ENCODE data around the gene MTRR.

MTRR gene

DNA sequence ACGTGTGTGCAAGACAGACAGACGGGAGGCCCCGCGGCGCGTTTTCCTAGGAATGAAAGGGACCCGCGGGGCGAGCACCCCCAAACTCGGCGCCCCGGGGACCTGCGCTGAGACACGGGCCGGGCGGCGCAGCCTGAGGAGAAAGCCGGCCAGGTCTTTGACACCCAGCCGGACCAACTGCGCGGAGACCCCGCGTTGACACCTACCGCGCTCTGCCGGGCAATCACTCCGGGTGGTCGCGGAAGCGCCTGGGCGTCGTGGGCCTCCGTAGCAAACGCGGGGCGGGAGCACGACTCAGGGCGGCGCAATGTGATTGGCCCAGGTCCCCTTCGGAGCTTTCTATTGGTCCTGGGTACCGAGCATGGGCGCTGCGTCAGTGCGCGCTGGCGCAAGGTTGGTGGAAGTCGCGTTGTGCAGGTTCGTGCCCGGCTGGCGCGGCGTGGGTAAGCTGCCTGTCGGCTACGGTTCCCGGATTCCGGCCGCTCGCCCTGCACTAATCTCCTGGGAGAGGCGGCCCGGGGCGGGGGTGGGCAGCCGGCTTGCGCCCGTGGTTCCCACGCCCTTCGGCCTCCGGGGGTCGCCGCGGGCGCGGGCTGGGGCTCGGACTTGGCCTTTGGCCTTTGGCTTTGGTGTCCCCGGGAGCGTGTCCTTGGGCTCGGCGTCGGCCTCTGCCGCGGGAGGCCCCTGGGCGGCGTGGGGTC lies at the start of gene MTRR, which contains the start of gene FASTKD3:
MTRR (plus strand) TSS at position 376 of the 701 bp plus-strand sequence. CDS start 1,647 bp downstream, outside the sequence.
FASTKD3 (minus strand) TSS at position 259 of the 701 bp plus-strand sequence. CDS start 948 bp downstream, outside the sequence.
- H3K27ac Mint-ChIP-seq, result peak within 1 kb of the TSS; percentile 82
- peaks cover 69% of the 10 kb centered on the region for H3K36me3 Mint-ChIP-seq (ENCODE audit: low read depth)
- peaks cover 61% of the 10 kb centered on the region for H3K4me1 Mint-ChIP-seq (ENCODE audit: low read depth)
- H3K9me3 Mint-ChIP-seq, result no peaks in the 10 kb centered on the region
- intact Hi-C loops (cut with micrococcal nuclease), result loop anchor here (10.0 kb wide), 1 partner anchor 586 kb away; no protein-coding TSS in a partner anchor
- peak within 1 kb of the TSS; percentile 89 for H3K4me3 Mint-ChIP-seq
- no peaks in the 10 kb centered on the region for H3K27me3 Mint-ChIP-seq

DNA sequence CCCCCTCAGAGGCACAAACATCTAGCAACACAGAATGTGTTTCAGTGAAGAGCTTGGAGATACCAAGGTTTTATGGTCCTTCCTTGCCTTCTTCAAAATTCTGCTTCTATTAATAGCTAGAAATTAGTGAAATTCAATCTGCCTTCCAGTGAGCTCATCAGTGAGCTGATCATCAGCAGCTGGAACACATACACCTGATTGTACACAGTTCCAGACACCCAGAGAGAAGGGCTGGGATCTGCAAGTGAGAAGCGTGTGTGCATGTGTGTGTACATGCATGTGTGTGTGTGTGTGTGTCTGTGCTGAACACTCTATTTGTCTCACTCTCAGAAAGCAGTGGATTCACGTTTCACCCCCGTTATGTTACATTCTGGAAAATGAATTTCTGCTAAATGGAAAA lies 46.5 kb upstream of the MTRR start:
- intact Hi-C loops (cut with micrococcal nuclease), result no loop called here
- Mint-ChIP-seq H3K27ac (no peak overlapping the region), H3K36me3 (ENCODE audit: low read depth) (no peaks in the 10 kb centered on the region), H3K9me3 (no peaks in the 10 kb centered on the region), H3K4me3 (no peak overlapping the region), H3K4me1 (ENCODE audit: low read depth) (peaks cover 7% of the 10 kb centered on the region), H3K27me3 (peaks cover 3% of the 10 kb centered on the region)

DNA sequence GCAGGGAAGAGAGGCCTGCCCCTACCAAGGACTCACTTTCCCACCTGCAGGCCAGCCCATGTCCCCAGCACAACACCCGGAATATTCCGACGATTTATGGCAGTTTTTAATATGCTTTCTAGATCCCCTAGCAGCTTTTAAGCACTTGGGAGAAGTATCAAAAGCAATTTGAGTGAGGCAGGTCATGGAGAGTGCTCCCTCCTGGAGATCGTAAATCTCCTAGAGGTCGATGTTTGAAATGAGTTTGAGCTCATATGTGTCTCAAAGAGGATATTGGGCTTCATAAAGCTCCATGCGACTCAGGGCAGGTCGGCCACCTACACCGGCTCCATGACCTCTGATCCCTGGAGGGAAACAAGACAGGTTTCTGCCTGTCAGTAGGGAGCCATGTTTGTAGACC lies 45.4 kb upstream of the MTRR start:
- intact Hi-C loops (cut with micrococcal nuclease), result no loop called here
- Mint-ChIP-seq H3K27me3 (peaks cover 3% of the 10 kb centered on the region), H3K9me3 (no peaks in the 10 kb centered on the region), H3K27ac (no peak overlapping the region), H3K36me3 (ENCODE audit: low read depth) (no peaks in the 10 kb centered on the region), H3K4me1 (ENCODE audit: low read depth) (peaks cover 7% of the 10 kb centered on the region), H3K4me3 (no peak overlapping the region)

DNA sequence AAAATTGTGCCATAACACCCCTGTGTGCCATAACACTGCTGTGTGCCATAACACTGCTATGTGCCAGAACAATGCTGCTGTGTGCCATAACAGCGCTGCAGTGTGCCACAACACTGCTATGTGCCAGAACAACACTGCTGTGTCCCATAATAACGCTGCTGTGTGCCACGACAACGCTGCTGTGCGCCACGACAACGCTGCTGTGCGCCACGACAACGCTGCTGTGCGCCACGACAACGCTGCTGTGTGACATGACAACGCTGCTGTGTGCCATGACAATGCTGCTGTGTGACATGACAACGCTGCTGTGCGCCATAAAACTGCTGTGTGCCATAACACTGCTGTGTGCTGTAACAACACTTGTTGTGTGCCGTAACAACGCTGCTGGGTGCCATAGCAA lies 44.0 kb upstream of the MTRR start:
- peaks cover 3% of the 10 kb centered on the region for H3K27me3 Mint-ChIP-seq
- H3K4me3 Mint-ChIP-seq, result no peak overlapping the region
- H3K9me3 Mint-ChIP-seq, result no peaks in the 10 kb centered on the region
- intact Hi-C loops (cut with micrococcal nuclease), result no loop called here
- no peaks in the 10 kb centered on the region for H3K36me3 Mint-ChIP-seq (ENCODE audit: low read depth)
- no peak overlapping the region for H3K27ac Mint-ChIP-seq
- peaks cover 7% of the 10 kb centered on the region for H3K4me1 Mint-ChIP-seq (ENCODE audit: low read depth)

DNA sequence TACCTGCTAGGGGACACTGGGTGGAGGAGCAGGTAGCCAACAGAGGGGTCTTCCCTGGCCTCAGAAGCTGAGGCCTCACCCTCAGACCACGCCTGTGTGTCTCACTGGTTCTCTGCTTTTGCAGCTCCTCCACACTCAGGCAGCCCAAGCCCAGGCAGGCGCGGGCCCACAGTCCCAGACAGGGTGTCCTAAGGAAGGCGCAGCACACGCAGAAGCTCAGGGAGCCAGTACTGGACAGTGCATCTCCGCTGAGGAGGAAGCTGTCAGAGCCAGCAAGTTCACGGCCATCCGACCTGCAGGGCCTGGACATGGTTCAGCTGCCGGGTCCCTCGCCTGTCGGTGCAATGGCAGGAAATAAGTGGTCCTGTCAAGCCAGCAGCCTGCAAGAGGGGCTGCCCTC lies 43.3 kb upstream of the MTRR start:
- Mint-ChIP-seq H3K9me3 (no peaks in the 10 kb centered on the region), H3K36me3 (ENCODE audit: low read depth) (no peaks in the 10 kb centered on the region), H3K27ac (no peak overlapping the region), H3K4me3 (no peak overlapping the region), H3K4me1 (ENCODE audit: low read depth) (peaks cover 7% of the 10 kb centered on the region), H3K27me3 (peaks cover 3% of the 10 kb centered on the region)
- intact Hi-C loops (cut with micrococcal nuclease), result no loop called here

DNA sequence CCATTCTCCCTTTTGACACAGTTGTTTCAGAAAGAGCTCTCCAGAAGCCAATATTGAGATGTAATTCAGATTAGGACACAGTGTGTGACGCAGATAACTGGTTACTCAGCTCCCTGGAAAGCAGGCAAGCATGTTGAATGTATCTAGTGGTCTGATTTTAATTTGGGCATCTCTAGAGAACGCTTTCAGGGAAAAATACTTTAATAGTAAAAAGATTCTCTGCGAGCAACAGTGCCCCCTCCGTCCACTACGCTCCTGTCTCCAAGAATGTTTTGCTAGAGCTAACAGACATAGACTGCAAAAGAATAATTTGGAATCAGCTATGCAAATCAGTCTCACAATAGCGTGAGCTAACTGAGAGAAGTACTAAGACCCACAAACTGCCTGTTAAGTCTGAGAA lies 41.3 kb upstream of the MTRR start:
- intact Hi-C loops (cut with micrococcal nuclease), result no loop called here

DNA sequence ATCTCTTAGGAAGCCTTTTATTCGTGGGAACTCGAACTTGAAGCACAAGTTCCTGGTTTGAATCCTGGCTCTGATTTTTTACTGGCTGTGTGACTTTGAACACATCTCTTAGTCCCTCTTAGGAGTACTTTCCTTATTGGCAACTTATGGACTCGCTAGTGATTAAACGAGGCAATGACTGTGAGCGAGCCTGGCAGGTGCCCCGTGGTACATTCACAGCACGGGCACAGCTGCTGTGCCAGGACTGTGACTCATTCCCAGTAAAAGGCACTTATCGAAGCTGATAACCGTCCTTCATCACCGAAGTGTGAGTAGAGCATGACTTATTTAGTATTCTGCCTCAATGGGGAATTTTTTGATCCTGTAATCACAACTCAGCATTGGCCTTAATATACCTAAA lies 40.7 kb upstream of the MTRR start:
- Mint-ChIP-seq H3K36me3 (ENCODE audit: low read depth) (no peaks in the 10 kb centered on the region), H3K4me3 (no peak overlapping the region), H3K27ac (no peak overlapping the region), H3K27me3 (peaks cover 4% of the 10 kb centered on the region), H3K4me1 (ENCODE audit: low read depth) (no peaks in the 10 kb centered on the region), H3K9me3 (no peaks in the 10 kb centered on the region)
- intact Hi-C loops (cut with micrococcal nuclease), result no loop called here

More for the DNA sequence above, 41.3 kb upstream of the MTRR start:
- Mint-ChIP-seq H3K27me3 (peaks cover 4% of the 10 kb centered on the region), H3K27ac (no peak overlapping the region), H3K36me3 (ENCODE audit: low read depth) (no peaks in the 10 kb centered on the region), H3K4me1 (ENCODE audit: low read depth) (no peaks in the 10 kb centered on the region), H3K9me3 (no peaks in the 10 kb centered on the region), H3K4me3 (no peak overlapping the region)

DNA sequence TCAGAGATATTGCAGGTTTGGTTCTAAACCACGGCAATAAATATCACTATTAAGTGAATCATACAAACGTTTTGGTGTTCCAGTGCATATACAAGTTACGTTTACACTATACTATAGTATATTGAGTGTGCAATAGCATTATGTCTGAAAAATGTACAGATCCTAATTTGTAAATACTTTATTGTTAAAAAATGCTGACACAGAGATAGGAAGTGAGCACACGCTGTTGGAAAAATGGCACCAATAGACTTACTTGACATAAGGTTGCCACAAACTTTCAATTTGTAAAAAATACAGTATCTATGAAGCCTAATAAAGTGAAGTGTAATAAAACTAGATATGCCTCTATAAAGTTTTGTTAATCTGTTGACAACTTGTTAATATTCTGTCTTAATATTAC lies 34.0 kb upstream of the MTRR start:
- no peaks in the 10 kb centered on the region for H3K36me3 Mint-ChIP-seq (ENCODE audit: low read depth)
- no peaks in the 10 kb centered on the region for H3K9me3 Mint-ChIP-seq
- H3K27me3 Mint-ChIP-seq, result peaks cover 7% of the 10 kb centered on the region
- H3K4me1 Mint-ChIP-seq (ENCODE audit: low read depth), result no peaks in the 10 kb centered on the region
- intact Hi-C loops (cut with micrococcal nuclease), result no loop called here
- H3K4me3 Mint-ChIP-seq, result no peak overlapping the region
- H3K27ac Mint-ChIP-seq, result no peak overlapping the region

DNA sequence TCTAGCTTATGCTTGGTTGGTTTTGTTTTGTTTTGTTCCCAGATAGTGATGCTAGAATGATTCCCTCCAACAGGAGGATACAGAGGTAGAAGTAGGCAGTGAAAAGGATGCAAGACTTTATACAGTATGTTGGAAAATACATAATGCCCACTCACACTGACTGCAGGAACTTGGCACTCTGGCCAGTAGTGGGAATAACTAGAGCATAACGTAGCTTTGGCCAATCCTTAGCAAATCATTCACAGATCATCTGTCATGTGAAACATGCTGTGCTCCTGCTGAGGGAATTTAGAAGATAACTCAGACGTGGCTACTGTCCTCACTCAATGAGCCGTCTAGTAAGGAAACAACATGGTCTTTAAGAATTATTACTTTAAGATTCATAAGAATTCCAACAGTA lies 31.5 kb upstream of the MTRR start:
- Mint-ChIP-seq H3K27ac (no peak overlapping the region), H3K4me1 (ENCODE audit: low read depth) (no peaks in the 10 kb centered on the region), H3K9me3 (no peaks in the 10 kb centered on the region), H3K36me3 (ENCODE audit: low read depth) (no peaks in the 10 kb centered on the region), H3K4me3 (no peak overlapping the region), H3K27me3 (peaks cover 4% of the 10 kb centered on the region)
- intact Hi-C loops (cut with micrococcal nuclease), result no loop called here

DNA sequence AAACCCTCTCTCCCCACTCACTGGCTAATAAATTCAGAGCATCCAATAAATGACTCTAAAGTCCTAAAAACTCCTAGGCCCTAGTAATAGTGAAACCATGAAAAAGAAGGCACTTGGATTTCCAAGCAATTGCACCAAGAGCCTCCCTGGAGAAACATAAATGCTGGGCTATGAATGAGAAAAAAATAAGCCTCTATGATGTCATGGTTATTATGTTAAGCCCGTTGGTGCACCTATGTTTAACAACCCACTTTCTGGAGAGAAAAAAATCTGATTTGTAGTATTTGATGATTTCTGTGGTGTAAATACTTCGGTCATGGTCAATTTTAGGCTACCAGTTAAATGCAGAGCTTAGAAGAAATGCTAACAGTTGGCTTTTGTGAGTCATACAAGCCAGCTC lies 26.4 kb upstream of the MTRR start:
- peaks cover 25% of the 10 kb centered on the region for H3K27me3 Mint-ChIP-seq
- intact Hi-C loops (cut with micrococcal nuclease), result no loop called here
- H3K9me3 Mint-ChIP-seq, result no peaks in the 10 kb centered on the region

DNA sequence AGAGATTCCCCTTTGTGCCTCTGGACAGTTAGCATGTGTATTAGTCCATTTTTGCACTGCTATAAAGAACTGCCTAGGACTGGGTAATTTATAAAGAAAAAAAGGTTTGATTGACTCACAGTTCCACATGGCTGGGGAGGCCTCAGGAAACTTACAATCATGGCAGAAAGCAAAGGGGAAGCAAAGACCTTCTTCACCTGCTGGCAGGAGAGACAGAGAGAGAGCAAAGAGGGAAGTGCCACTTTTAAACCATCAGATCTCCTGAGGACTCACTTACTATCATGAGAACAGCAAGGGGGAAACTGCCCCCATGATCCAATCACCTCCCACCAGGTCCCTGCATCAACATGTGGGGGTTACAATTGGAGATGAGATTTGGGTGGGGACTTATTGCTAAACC lies 24.0 kb upstream of the MTRR start:
- Mint-ChIP-seq H3K4me1 (ENCODE audit: low read depth) (no peaks in the 10 kb centered on the region), H3K4me3 (no peak overlapping the region), H3K36me3 (ENCODE audit: low read depth) (no peaks in the 10 kb centered on the region), H3K9me3 (no peaks in the 10 kb centered on the region), H3K27ac (no peak overlapping the region), H3K27me3 (peaks cover 43% of the 10 kb centered on the region)
- intact Hi-C loops (cut with micrococcal nuclease), result no loop called here

More for the DNA sequence above, 26.4 kb upstream of the MTRR start:
- H3K27ac Mint-ChIP-seq, result no peak overlapping the region
- H3K36me3 Mint-ChIP-seq (ENCODE audit: low read depth), result no peaks in the 10 kb centered on the region
- H3K4me3 Mint-ChIP-seq, result no peak overlapping the region
- H3K4me1 Mint-ChIP-seq (ENCODE audit: low read depth), result no peaks in the 10 kb centered on the region

DNA sequence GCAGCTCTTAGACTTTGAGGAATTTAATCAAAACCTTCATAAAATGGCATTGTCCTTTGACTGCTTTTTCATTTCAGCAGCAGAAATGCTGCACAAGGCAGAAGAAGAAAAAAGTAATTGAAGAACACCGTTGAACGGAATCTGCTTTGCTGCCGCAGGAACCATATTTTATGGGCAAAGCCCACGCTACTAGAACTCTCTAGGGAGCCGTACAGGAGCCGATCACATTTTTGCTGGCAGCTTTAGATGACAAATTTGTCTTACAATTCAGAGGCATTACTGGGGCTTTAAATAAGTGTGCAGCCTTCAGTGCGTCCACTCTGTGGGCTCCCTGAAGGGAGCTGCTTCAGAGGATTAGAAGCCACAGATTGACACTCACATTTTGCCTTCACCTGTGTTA lies 23.4 kb upstream of the MTRR start:
- Mint-ChIP-seq H3K36me3 (ENCODE audit: low read depth) (no peaks in the 10 kb centered on the region), H3K9me3 (no peaks in the 10 kb centered on the region), H3K27me3 (peaks cover 48% of the 10 kb centered on the region), H3K27ac (no peak overlapping the region), H3K4me1 (ENCODE audit: low read depth) (no peaks in the 10 kb centered on the region), H3K4me3 (no peak overlapping the region)
- intact Hi-C loops (cut with micrococcal nuclease), result no loop called here

DNA sequence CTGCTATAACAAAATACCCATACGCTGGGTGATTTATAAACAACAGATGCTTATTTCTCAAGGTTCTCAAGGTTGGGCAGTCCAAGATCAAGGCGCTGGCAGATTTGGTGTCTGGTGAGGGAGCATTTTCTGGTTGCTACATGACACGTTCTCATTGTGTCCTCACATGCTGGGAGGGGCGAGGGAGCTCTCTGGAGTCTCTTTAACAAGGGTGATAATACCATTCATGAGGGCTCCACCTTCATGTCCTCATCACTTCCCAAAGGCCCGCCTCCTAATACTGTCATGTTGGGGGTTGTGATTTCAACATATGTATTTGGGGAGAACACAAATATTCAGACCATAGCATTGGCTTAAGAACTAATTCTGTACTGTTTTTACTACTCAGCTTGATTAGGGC lies 22.6 kb upstream of the MTRR start:
- Mint-ChIP-seq H3K4me3 (no peak overlapping the region), H3K4me1 (ENCODE audit: low read depth) (peaks cover 5% of the 10 kb centered on the region), H3K36me3 (ENCODE audit: low read depth) (no peaks in the 10 kb centered on the region), H3K9me3 (no peaks in the 10 kb centered on the region), H3K27ac (no peak overlapping the region), H3K27me3 (peaks cover 54% of the 10 kb centered on the region)
- intact Hi-C loops (cut with micrococcal nuclease), result no loop called here

DNA sequence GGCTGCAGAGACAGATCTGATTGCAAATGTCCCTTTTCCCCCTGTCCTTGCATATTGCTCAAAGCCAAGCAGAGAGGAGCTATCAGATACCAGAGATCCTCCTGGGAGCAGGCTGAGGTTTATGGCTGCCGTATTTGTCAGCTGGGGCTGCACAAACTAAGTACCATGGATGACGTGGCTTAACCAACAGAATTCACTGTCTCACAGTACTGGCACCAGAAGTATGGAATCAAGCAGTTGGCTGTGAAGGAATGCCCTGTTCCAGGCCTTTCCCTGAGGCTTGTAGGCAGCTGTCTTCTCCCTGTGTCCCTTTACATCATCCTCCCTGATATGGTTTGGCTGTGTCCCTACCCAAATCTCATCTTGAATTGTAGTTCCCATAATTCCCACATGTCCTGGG lies 20.7 kb upstream of the MTRR start:
- Mint-ChIP-seq H3K36me3 (ENCODE audit: low read depth) (no peaks in the 10 kb centered on the region), H3K27ac (no peak overlapping the region), H3K9me3 (no peaks in the 10 kb centered on the region), H3K4me1 (ENCODE audit: low read depth) (peaks cover 5% of the 10 kb centered on the region), H3K4me3 (no peak overlapping the region), H3K27me3 (peaks cover 69% of the 10 kb centered on the region)
- intact Hi-C loops (cut with micrococcal nuclease), result no loop called here

Measured in dendritic cell treated with granulocyte-macrophage colony-stimulating factor and Interleukin-4, amounts not matched to agents 40 ng/mL and 50 ng/mL, for 4 days (primary cell).